Gastroesophageal sphincter (tissue), 3 donors: ENCODE results near the gene CHRM4.

ENCODE experiments used
- CTCF ChIP-seq, 4 experiments: fragments of 200-600 bp in 2 of 4; fragments of 450-650 bp in 2 of 4; sonication (generic) in 1 of 4; IDR thresholded peaks; one replicate each; pipeline ENCODE4 v1.5.1; 2017 to 2019; ENCODE audit warnings: antibody characterized with exemption in 4 of 4, mild to moderate bottlenecking in 2 of 4, moderate library complexity in 2 of 4
- EP300 ChIP-seq: sonication (generic); formaldehyde crosslinking; IDR thresholded peaks from one replicate; pipeline ENCODE4 v1.6.1; 2017; ENCODE audit warnings: antibody characterized with exemption, mild to moderate bottlenecking
- POLR2A ChIP-seq, 2 donors: fragments of 450-650 bp; IDR thresholded peaks; one replicate each; pipeline ENCODE4 v1.6.1; 2017; ENCODE audit warnings: antibody characterized with exemption in 2 of 2, mild to moderate bottlenecking in 2 of 2, moderate library complexity in 1 of 2
- POLR2AphosphoS5 ChIP-seq: sonication (generic); formaldehyde crosslinking; IDR thresholded peaks from one replicate; pipeline ENCODE4 v1.6.1; 2017; ENCODE audit warnings: antibody characterized with exemption

GRCh38 chr11:46339816-46340215 lies 51.8 kb downstream of the CHRM4 start:
- TF ChIP-seq CTCF (IDR thresholded peaks at IDR 0.05) (no peak), POLR2A (IDR thresholded peaks at IDR 0.05) (no peak), POLR2AphosphoS5 (no peak), EP300 (no peak)
